GM21367 (cell line): Measurements from ENCODE around the gene CKAP4.

ENCODE experiments used
- ATAC-seq: cut with Tn5 transposase; IDR thresholded peaks from one replicate; pipeline ENCODE4 v1.9.1; 2021; ENCODE audit not compliant: unreplicated experiment

CKAP4 gene

GRCh38 chr12:106275458-106275857 is 27.6 kb upstream of the CKAP4 start:
- no peak for ATAC-seq

GRCh38 chr12:106274575-106275121 is 26.8 kb upstream of the CKAP4 start:
- no peak for ATAC-seq

- no peak for ATAC-seq
Observed at GRCh38 chr12:106274012-106274411, 26.2 kb upstream of the CKAP4 start.

GRCh38 chr12:106273491-106273890 is 25.7 kb upstream of the CKAP4 start:
- ATAC-seq, result no peak

GRCh38 chr12:106271575-106272505 is 24.0 kb upstream of the CKAP4 start:
- no peak for ATAC-seq

GRCh38 chr12:106269150-106269771 is 21.4 kb upstream of the CKAP4 start:
- ATAC-seq, result no peak

GRCh38 chr12:106267535-106267934 is 19.7 kb upstream of the CKAP4 start:
- ATAC-seq, result no peak

GRCh38 chr12:106265116-106265515 is 17.3 kb upstream of the CKAP4 start:
- ATAC-seq, result no peak

GRCh38 chr12:106258935-106259334 is 11.1 kb upstream of the CKAP4 start:
- ATAC-seq, result no peak

GRCh38 chr12:106258226-106258625 is 10.4 kb upstream of the CKAP4 start:
- no peak for ATAC-seq

GRCh38 chr12:106256524-106256923 is 8.7 kb upstream of the CKAP4 start:
- ATAC-seq, result no peak

GRCh38 chr12:106255952-106256351 is 8.1 kb upstream of the CKAP4 start:
- no peak for ATAC-seq

- ATAC-seq, result no peak
Observed at GRCh38 chr12:106255493-106255892, 7.7 kb upstream of the CKAP4 start.

GRCh38 chr12:106254724-106255123 is 6.9 kb upstream of the CKAP4 start:
- no peak for ATAC-seq

- ATAC-seq, result no peak
Observed at GRCh38 chr12:106251631-106252455, 4.0 kb upstream of the CKAP4 start.

- peak; percentile 70 for ATAC-seq
Observed at GRCh38 chr12:106249411-106250135, 1.8 kb upstream of the CKAP4 start.

GRCh38 chr12:106248846-106249371 is 1.1 kb upstream of the CKAP4 start:
- no peak for ATAC-seq

GRCh38 chr12:106248312-106248845 is 559 bp upstream of the CKAP4 start:
- ATAC-seq, result peak; percentile 12

- peak; percentile 17 for ATAC-seq
Observed at GRCh38 chr12:106246891-106247673, 738 bp downstream of the CKAP4 start.
